ENCODE data around the gene CKS1B.
"Not testable (repeated sequence)": the region's sequence is repeated elsewhere in the genome, so short reads cannot be mapped to it uniquely, and the experiment has no call there.

GRCh38 chr1:154995301-154995983 lies 21.0 kb downstream of the CKS1B start:
- peak in 4 of 6 experiments; percentile 14 to 45 (median 34) for TF ChIP-seq CTCF (IDR thresholded peaks at IDR 0.05)
- not testable (repeated sequence) for TF ChIP-seq POLR2A (IDR thresholded peaks at IDR 0.05)
